VCaP (cell line): ENCODE results near the gene SPTBN5.

Experiments used
- H3K27ac ChIP-seq: fragments of 450-650 bp; 2 replicates; pipeline ENCODE4 v1.5.1; 2017
- CTCF ChIP-seq: fragments of 450-650 bp; conservative IDR thresholded peaks from 2 replicates; pipeline ENCODE4 v1.5.1; 2017; ENCODE audit warnings: mild to moderate bottlenecking, moderate library complexity

The SPTBN5 gene

GRCh38 chr15:41932101-41932500 is 38.2 kb upstream of the SPTBN5 start:
- TF ChIP-seq CTCF = no peak

GRCh38 chr15:41930867-41931222 is 37.0 kb upstream of the SPTBN5 start:
- no peak for TF ChIP-seq CTCF
- no peak overlapping the region for H3K27ac ChIP-seq

More at GRCh38 chr15:41932101-41932500, 38.2 kb upstream of the SPTBN5 start:
- H3K27ac ChIP-seq = no peak overlapping the region

GRCh38 chr15:41930221-41930866 is 36.5 kb upstream of the SPTBN5 start:
- TF ChIP-seq CTCF = no peak
- peak overlapping the region; percentile 75; the same call in 1 of the 2 replicates for H3K27ac ChIP-seq

GRCh38 chr15:41928637-41929620 is 35.1 kb upstream of the SPTBN5 start:
- peak overlapping the region; percentile 75 for H3K27ac ChIP-seq

GRCh38 chr15:41928100-41928499 is 34.2 kb upstream of the SPTBN5 start:
- H3K27ac ChIP-seq = peak overlapping the region; percentile 75
- no peak for TF ChIP-seq CTCF

More at GRCh38 chr15:41928637-41929620, 35.1 kb upstream of the SPTBN5 start:
- no peak for TF ChIP-seq CTCF

- TF ChIP-seq CTCF = no peak
- peak overlapping the region; percentile 75 for H3K27ac ChIP-seq
Measured at GRCh38 chr15:41927536-41927935, 33.7 kb upstream of the SPTBN5 start.
